RWPE1 (cell line): ENCODE results near the gene PLD5.

Experiments used
- CTCF ChIA-PET: fragments of 350-600 bp; sonication (Branson Sonifier 250); formaldehyde crosslinking; extraction: SDS; loops from one replicate; lab custom pipeline; 2021; lab: Yijun Ruan, JAX
- POLR2A ChIA-PET: fragments of 400-600 bp; formaldehyde crosslinking; extraction: SDS; loops from one replicate; lab custom pipeline; 2020; ENCODE audit warnings: antibody characterized with exemption; ENCODE audit not compliant: low non-redundant PET; lab: Yijun Ruan, JAX
- DNase-seq: peaks from one replicate; pipeline ENCODE4 v3.0.0; 2012; ENCODE audit warnings: low spot score
- H3K27ac ChIP-seq: fragments of 450-650 bp; 2 replicates; pipeline ENCODE4 v1.5.1; 2017
- TF ChIP-seq, protein P1 (sequence below): fragments of 450-650 bp; conservative IDR thresholded peaks from 2 replicates; pipeline ENCODE4 v1.5.1; 2017; ENCODE audit warnings: low read depth, mild to moderate bottlenecking

The PLD5 gene

GRCh38 chr1:242147096-242147976 lies 377.2 kb downstream of the PLD5 start:
- no peak overlapping the region for H3K27ac ChIP-seq
- ChIA-PET POLR2A (no interaction called here), CTCF (interaction anchor here (0.6 kb wide), 1 partner anchor 420 kb away, joined by 6 read pairs; no protein-coding TSS in a partner anchor)
- peak; percentile 1 for DNase-seq
- TF ChIP-seq, protein P1, sequence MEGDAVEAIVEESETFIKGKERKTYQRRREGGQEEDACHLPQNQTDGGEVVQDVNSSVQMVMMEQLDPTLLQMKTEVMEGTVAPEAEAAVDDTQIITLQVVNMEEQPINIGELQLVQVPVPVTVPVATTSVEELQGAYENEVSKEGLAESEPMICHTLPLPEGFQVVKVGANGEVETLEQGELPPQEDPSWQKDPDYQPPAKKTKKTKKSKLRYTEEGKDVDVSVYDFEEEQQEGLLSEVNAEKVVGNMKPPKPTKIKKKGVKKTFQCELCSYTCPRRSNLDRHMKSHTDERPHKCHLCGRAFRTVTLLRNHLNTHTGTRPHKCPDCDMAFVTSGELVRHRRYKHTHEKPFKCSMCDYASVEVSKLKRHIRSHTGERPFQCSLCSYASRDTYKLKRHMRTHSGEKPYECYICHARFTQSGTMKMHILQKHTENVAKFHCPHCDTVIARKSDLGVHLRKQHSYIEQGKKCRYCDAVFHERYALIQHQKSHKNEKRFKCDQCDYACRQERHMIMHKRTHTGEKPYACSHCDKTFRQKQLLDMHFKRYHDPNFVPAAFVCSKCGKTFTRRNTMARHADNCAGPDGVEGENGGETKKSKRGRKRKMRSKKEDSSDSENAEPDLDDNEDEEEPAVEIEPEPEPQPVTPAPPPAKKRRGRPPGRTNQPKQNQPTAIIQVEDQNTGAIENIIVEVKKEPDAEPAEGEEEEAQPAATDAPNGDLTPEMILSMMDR: no peak

DNA sequence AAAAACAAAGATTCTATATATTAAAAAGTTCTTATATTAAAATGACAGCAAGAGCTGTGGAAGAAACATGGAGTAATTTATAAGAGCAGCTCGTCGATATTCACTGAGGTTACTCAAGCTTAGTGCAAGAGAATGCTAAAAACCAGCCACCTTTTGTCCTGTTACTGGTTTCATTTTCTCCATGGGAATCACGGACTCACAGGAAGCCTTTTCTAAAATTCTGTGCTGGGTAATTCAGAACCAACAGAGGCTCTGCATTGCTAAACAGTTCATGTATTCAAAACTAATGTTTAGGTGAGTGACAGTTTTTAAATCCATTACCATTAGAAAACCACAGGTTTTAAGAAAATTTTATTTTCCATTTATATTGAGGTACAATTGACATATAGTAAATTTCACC lies 377.8 kb downstream of the PLD5 start:
- ChIA-PET POLR2A (no interaction called here), CTCF (no interaction called here)
- TF ChIP-seq, protein P1: no peak
- H3K27ac ChIP-seq: no peak overlapping the region
- peak; percentile 4 for DNase-seq

DNA sequence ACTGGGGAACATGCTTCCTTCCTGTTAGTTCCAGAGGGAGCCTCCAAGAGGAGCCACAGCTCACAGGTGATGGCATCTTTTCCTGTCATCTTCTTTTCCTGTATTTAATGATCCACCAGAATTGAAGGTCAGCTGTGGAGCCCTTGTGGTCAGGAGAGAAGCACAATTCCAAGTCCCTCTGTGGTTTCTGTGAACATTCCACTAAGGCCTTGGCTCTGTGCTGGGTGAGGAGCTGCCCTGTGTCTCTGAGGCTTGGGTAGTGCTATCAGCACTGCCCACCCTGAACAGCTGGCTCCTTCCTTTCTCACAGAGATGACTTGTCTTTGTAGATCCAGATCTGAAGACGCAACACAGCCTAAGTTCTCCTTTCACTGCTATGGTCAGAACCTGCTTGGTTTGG lies 383.7 kb downstream of the PLD5 start:
- no peak overlapping the region for H3K27ac ChIP-seq
- ChIA-PET POLR2A (no interaction called here), CTCF (no interaction called here)
- TF ChIP-seq, protein P1: no peak
- DNase-seq: no peak

DNA sequence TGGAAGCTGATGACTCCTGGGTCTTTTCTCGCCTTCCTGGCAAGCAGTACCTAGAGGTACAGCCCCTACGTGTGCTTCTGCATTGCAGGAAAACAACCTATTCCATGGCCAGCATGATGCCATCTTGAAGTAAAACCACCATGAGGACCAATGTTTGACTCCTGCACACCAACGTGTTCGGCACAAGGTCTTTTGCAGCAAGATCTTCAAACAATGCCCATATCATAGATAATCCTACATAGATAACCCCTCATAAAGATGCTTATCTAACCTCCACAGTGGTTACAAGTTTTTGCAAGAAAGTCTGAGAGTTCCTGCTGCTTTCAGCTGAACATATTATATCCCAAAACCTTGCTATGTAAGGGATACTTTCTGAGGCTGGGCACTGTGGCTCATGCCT lies 384.5 kb downstream of the PLD5 start:
- CTCF ChIA-PET: interaction anchor here (0.6 kb wide), 1 partner anchor 185 kb away, joined by 3 read pairs; no protein-coding TSS in a partner anchor

GRCh38 chr1:242139442-242139841 lies 385.1 kb downstream of the PLD5 start:
- H3K27ac ChIP-seq: no peak overlapping the region
- no peak for DNase-seq
- POLR2A ChIA-PET: no interaction called here
- CTCF ChIA-PET: no interaction called here
- TF ChIP-seq, protein P1: no peak

More for the DNA sequence above, 384.5 kb downstream of the PLD5 start:
- POLR2A ChIA-PET: no interaction called here
- no peak overlapping the region for H3K27ac ChIP-seq
- no peak for DNase-seq
- TF ChIP-seq, protein P1: no peak

DNA sequence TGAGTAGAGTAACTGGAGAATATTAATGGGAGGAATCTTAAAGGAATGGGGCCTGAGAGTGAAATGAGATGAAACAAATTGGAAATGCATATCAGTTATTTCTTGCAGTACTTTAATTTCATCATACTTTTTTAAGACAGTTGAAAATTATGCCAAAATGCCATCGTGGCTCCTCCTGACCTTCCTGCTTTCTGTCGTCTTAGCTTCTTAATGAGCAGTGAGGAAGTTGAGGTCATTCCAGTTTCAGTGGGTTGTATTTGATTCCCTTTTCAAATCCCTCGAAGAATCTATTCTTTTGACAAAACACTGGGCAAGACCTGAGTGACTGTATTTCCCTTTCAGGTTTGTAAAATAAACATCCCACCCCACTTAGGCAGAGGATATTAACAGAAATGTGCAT lies 390.7 kb downstream of the PLD5 start:
- POLR2A ChIA-PET: no interaction called here
- CTCF ChIA-PET: no interaction called here
- TF ChIP-seq, protein P1: no peak

More for the DNA sequence above, 390.7 kb downstream of the PLD5 start:
- no peak overlapping the region for H3K27ac ChIP-seq
- no peak for DNase-seq
